ENCODE measurements around the gene TPR. TPM values are rescaled to one million over a fixed set of nuclear protein-coding genes. Genes with fewer than 3 reads are reported as not detected.
"Not testable (repeated sequence)": the region's sequence is repeated elsewhere in the genome, so short reads cannot be mapped to it uniquely, and the experiment has no call there.

The TPR gene
- total and polyA plus RNA-seq, 10 donors = 23.8 to 129 (median 101) TPM

DNA sequence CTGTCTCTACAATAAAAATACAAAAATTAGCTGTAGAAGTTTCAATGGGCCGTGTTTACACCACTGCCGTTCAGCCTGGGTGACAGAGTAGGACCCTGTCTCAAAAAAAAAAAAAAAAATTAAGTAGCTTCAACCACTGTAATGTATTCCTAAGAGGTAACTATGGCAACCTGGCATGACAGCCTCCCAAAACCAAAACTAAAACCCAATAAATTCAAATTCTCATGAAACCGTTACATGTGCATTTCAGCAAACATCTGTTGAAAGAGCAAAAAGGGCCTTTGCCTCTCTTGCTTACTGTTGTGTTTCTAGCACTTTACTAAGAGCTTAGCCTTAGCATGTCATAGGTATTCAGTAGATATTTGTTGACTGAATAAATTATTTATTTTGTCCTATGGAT lies 34.0 kb upstream of the TPR start:
- TF ChIP-seq POLR2AphosphoS5 (IDR thresholded peaks at IDR 0.05) (no peak), POLR2A (IDR thresholded peaks at IDR 0.05) (no peak)
- TF ChIP-seq, protein P1, sequence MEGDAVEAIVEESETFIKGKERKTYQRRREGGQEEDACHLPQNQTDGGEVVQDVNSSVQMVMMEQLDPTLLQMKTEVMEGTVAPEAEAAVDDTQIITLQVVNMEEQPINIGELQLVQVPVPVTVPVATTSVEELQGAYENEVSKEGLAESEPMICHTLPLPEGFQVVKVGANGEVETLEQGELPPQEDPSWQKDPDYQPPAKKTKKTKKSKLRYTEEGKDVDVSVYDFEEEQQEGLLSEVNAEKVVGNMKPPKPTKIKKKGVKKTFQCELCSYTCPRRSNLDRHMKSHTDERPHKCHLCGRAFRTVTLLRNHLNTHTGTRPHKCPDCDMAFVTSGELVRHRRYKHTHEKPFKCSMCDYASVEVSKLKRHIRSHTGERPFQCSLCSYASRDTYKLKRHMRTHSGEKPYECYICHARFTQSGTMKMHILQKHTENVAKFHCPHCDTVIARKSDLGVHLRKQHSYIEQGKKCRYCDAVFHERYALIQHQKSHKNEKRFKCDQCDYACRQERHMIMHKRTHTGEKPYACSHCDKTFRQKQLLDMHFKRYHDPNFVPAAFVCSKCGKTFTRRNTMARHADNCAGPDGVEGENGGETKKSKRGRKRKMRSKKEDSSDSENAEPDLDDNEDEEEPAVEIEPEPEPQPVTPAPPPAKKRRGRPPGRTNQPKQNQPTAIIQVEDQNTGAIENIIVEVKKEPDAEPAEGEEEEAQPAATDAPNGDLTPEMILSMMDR (IDR thresholded peaks at IDR 0.05 in 8 of 11, conservative IDR thresholded peaks at IDR 0.05 in 3 of 11) = no peak
- intact Hi-C loops (cut with DNase I; ENCODE audit: low total_unique reads) = no loop called here
- peaks cover 0 to 87% (median 50%) of the 10 kb centered on the region in 6 donors for H3K36me3 ChIP-seq

DNA sequence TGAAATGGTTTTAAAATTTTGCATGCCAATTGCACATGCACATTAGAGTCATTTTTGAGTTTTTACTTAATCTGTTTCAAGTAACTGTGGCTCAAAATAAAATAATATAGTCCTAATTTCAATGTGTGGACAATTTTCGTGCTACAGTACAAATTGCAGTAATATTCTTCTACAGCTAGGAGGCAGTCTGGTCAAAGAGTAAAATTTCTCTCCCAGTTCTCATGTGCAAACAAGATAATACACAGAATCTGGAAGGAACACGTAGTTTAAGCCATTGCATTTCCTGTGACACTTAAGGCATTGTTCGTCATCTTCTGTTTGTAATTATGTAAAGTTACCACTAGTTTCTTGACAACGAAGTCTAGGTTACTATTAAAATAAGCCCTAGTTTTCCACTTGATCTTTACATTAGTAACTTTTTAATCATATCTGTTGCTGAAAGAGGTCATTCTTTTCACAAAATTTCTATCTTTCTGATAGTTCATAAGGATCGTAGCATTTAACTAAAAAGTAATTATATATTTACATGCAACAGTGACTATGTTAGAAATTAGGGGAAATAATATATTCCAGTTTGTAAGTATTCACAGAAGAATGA lies 29.5 kb upstream of the TPR start:
- Histone ChIP-seq H3K4me1 (peaks cover 0 to 7% (median 0%) of the 10 kb centered on the region in 6 donors), H3K27ac (no peak overlapping the region), H3K9me3 (no peaks in the 10 kb centered on the region), H3K36me3 (peaks cover 0 to 87% (median 45%) of the 10 kb centered on the region in 6 donors), H3K4me3 (no peak overlapping the region), H3K27me3 (replicated peaks in 1 of 7) (no peaks in the 10 kb centered on the region)
- DNase-seq = no peak
- TF ChIP-seq, protein P1 (IDR thresholded peaks at IDR 0.05 in 8 of 11, conservative IDR thresholded peaks at IDR 0.05 in 3 of 11) = peak in 10 of 11 experiments; percentile 28 to 72 (median 57)
- no peak for TF ChIP-seq POLR2AphosphoS5 (IDR thresholded peaks at IDR 0.05)
- WGBS, 5 donors = 29 to 40% (median 32%) methylated on average over 5 of the region's 5 CpGs
- intact Hi-C loops (cut with DNase I; ENCODE audit: low total_unique reads) = no loop called here

More for the DNA sequence above, 34.0 kb upstream of the TPR start:
- peak overlapping the region in 3 of 8 donors; percentile 4 to 39 (median 29) for H3K27ac ChIP-seq
- WGBS, 5 donors = 84 to 93% (median 86%) methylated on average over 3 of the region's 3 CpGs
- no peak for DNase-seq
- peaks cover 0 to 7% (median 0%) of the 10 kb centered on the region in 6 donors for H3K4me1 ChIP-seq
- H3K27me3 ChIP-seq (replicated peaks in 1 of 7) = no peaks in the 10 kb centered on the region
- H3K4me3 ChIP-seq = no peak overlapping the region
- H3K9me3 ChIP-seq = no peaks in the 10 kb centered on the region

DNA sequence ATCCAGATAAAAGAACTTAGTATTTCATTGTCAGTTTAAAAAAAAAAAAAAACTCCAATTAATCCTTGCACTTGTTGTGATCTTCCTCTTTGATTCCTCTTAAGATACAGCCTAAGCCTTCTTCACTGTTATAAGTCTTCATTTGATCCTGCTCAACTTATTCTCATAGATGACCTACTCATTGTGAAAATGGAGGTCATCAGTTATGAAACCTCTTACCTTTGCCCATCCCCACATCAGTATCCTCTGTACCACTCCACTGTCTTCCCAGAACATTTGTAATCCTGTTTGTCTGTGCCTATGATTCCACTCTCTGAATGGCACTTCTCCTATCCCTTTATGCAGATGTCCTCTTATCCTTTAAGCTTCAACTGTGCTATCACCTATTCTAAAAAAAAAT lies 28.6 kb upstream of the TPR start:
- H3K4me1 ChIP-seq = peaks cover 0 to 7% (median 0%) of the 10 kb centered on the region in 6 donors
- H3K27ac ChIP-seq = no peak overlapping the region
- no peak for DNase-seq
- intact Hi-C loops (cut with DNase I; ENCODE audit: low total_unique reads) = no loop called here
- no peaks in the 10 kb centered on the region for H3K9me3 ChIP-seq
- no peak overlapping the region for H3K4me3 ChIP-seq
- TF ChIP-seq POLR2AphosphoS5 (IDR thresholded peaks at IDR 0.05) (no peak), POLR2A (IDR thresholded peaks at IDR 0.05) (no peak)
- TF ChIP-seq, protein P1 (IDR thresholded peaks at IDR 0.05 in 8 of 11, conservative IDR thresholded peaks at IDR 0.05 in 3 of 11) = no peak
- no peaks in the 10 kb centered on the region for H3K27me3 ChIP-seq (replicated peaks in 1 of 7)
- peaks cover 4 to 87% (median 47%) of the 10 kb centered on the region in 6 donors for H3K36me3 ChIP-seq

DNA sequence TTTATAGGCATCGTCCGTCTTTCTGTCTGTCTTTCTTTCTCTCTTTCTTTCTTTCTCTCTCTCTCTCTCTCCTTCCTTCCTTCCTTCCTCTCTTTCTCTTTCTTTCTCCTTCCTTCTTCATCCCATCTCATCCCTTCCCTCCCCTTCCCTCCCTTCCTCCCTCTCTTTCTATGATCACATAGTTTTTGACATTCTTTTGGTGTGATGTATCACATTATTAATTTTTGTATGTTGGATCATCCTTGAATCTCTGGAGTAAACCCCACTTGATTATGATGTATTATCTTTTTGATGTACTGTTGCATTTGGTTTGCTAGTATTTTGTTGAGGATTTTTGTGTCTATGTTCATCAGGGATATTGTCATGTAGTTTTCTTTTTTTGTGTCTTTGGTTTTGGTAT lies 26.4 kb upstream of the TPR start:
- H3K4me1 ChIP-seq; intact Hi-C loops (cut with DNase I; ENCODE audit: low total_unique reads); H3K4me3 ChIP-seq; DNase-seq; H3K9me3 ChIP-seq; H3K27ac ChIP-seq; H3K27me3 ChIP-seq (replicated peaks in 1 of 7): not testable (repeated sequence)
- H3K36me3 ChIP-seq = peaks cover 4 to 87% (median 48%) of the 10 kb centered on the region in 6 donors
- 88 to 93% (median 90%) methylated on average over 2 of the region's 2 CpGs for WGBS, 5 donors

DNA sequence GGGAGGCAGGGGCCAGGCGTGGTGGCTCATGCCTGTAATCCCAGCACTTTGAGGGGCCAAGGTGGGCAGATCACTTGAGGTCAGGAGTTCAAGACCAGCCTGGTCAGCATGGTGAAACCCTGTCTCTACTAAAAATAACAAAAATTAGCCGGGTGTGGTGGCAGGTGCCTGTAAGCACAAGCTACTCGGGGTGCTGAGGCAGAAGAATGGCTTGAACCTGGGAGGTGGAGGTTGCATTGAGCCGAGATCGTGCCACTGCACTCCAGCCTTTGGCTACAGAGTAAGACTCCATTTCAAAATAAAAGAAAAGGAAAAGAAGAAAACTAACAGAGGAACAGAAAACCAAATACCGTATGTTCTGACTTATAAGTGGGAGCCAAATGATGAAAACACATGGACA lies 17.7 kb upstream of the TPR start:
- intact Hi-C loops (cut with DNase I; ENCODE audit: low total_unique reads); H3K4me3 ChIP-seq: not testable (repeated sequence)
- H3K36me3 ChIP-seq = peaks cover 3 to 100% (median 72%) of the 10 kb centered on the region in 6 donors

More for the DNA sequence above, 17.7 kb upstream of the TPR start:
- H3K27me3 ChIP-seq (replicated peaks in 1 of 7); H3K27ac ChIP-seq; H3K4me1 ChIP-seq; H3K9me3 ChIP-seq; DNase-seq: not testable (repeated sequence)
- WGBS, 5 donors = 87 to 97% (median 96%) methylated on average over 6 of the region's 6 CpGs
